H9 (cell line): ENCODE results near the gene PRKCD. TPM values are rescaled to one million over a fixed set of nuclear protein-coding genes. Genes with fewer than 3 reads are reported as not detected.

Experiments used
- DNase-seq: peaks from one replicate; pipeline ENCODE4 v3.0.0-alpha.2; 2017
- H2AFZ ChIP-seq: one replicate; pipeline ENCODE4 v1.6.1; 2013; ENCODE audit warnings: mild to moderate bottlenecking, low read length, control low read depth, moderate library complexity
- H2AK5ac ChIP-seq: 2 replicates; pipeline ENCODE4 v1.6.1; 2013; ENCODE audit warnings: low read length, control low read depth, mixed read lengths; ENCODE audit not compliant: insufficient read length
- H2BK120ac ChIP-seq: one replicate; pipeline ENCODE4 v1.6.1; 2013; ENCODE audit warnings: low read depth, mild to moderate bottlenecking, low read length, control low read depth, inconsistent platforms; ENCODE audit not compliant: poor library complexity, severe bottlenecking
- H2BK12ac ChIP-seq: 2 replicates; pipeline ENCODE4 v1.6.1; 2013; ENCODE audit warnings: low read length, control low read depth, mixed read lengths, low read depth; ENCODE audit not compliant: insufficient read length
- H2BK15ac ChIP-seq: 2 replicates; pipeline ENCODE4 v1.6.1; 2013; ENCODE audit warnings: low read depth, low read length, control low read depth
- H2BK20ac ChIP-seq: one replicate; pipeline ENCODE4 v1.6.1; 2013; ENCODE audit warnings: low read depth, mild to moderate bottlenecking, low read length, control low read depth, inconsistent platforms; ENCODE audit not compliant: poor library complexity, severe bottlenecking
- H2BK5ac ChIP-seq: 2 replicates; pipeline ENCODE4 v1.6.1; 2013; ENCODE audit warnings: low read length, control low read depth, mixed read lengths; ENCODE audit not compliant: insufficient read length
- H3K14ac ChIP-seq: 2 replicates; pipeline ENCODE4 v1.6.1; 2013; ENCODE audit warnings: low read length, control low read depth; ENCODE audit not compliant: insufficient read depth
- H3K18ac ChIP-seq: 2 replicates; pipeline ENCODE4 v1.6.1; 2013; ENCODE audit warnings: low read depth, mild to moderate bottlenecking, mixed read lengths, low read length, control low read depth; ENCODE audit not compliant: insufficient read length
- H3K23ac ChIP-seq: 2 replicates; pipeline ENCODE4 v1.6.1; 2013; ENCODE audit warnings: low read length, control low read depth, mixed read lengths, low read depth; ENCODE audit not compliant: insufficient read length
- H3K23me2 ChIP-seq: 2 replicates; pipeline ENCODE4 v1.6.1; 2013; ENCODE audit warnings: low read depth, mild to moderate bottlenecking, mixed read lengths, low read length, control low read depth; ENCODE audit not compliant: insufficient read length, poor library complexity, severe bottlenecking
- H3K27ac ChIP-seq: 2 replicates; pipeline ENCODE4 v1.5.1; 2013; ENCODE audit warnings: low read length, control low read depth, mixed read lengths, low read depth; ENCODE audit not compliant: insufficient read length
- H3K27me3 ChIP-seq: 2 replicates; pipeline ENCODE4 v1.6.1; 2013; ENCODE audit warnings: low read length, control low read depth, inconsistent platforms; ENCODE audit not compliant: insufficient read depth
- H3K4ac ChIP-seq: 2 replicates; pipeline ENCODE4 v1.6.1; 2013; ENCODE audit warnings: low read depth, mild to moderate bottlenecking, control low read depth, inconsistent platforms, low read length, moderate library complexity
- H3K4me1 ChIP-seq: 2 replicates; pipeline ENCODE4 v1.6.1; 2013; ENCODE audit warnings: low read length, control low read depth, inconsistent platforms; ENCODE audit not compliant: insufficient read depth
- H3K4me2 ChIP-seq: 2 replicates; pipeline ENCODE4 v1.6.1; 2013; ENCODE audit warnings: low read length, control low read depth, mixed read lengths; ENCODE audit not compliant: insufficient read length, insufficient read depth
- H3K56ac ChIP-seq: 2 replicates; pipeline ENCODE4 v1.6.1; 2013; ENCODE audit warnings: low read depth, mild to moderate bottlenecking, mixed read lengths, low read length, control low read depth; ENCODE audit not compliant: insufficient read length
- H3K79me1 ChIP-seq: 2 replicates; pipeline ENCODE4 v1.6.1; 2013; ENCODE audit warnings: low read depth, mild to moderate bottlenecking, moderate library complexity, low read length, control low read depth, inconsistent platforms; ENCODE audit not compliant: insufficient read depth, poor library complexity, severe bottlenecking
- H3K79me2 ChIP-seq: 2 replicates; pipeline ENCODE4 v1.6.1; 2013; ENCODE audit warnings: low read length, control low read depth, inconsistent platforms; ENCODE audit not compliant: insufficient read depth
- H3K9ac ChIP-seq: 2 replicates; pipeline ENCODE4 v1.6.1; 2013; ENCODE audit warnings: low read length, control low read depth, mixed read lengths; ENCODE audit not compliant: insufficient read length; ENCODE audit errors: extremely low read depth
- H3K9me3 ChIP-seq: one replicate; pipeline ENCODE4 v1.6.1; 2013; ENCODE audit warnings: low read depth, low read length, inconsistent platforms; ENCODE audit not compliant: control insufficient read depth
- H3T11ph ChIP-seq: one replicate; pipeline ENCODE4 v1.6.1; 2013; ENCODE audit warnings: mild to moderate bottlenecking, low read length, control low read depth, inconsistent platforms
- H4K20me1 ChIP-seq: one replicate; pipeline ENCODE4 v1.6.1; 2013; ENCODE audit not compliant: control insufficient read depth, insufficient read length, insufficient read depth
- H4K5ac ChIP-seq: 2 replicates; pipeline ENCODE4 v1.6.1; 2013; ENCODE audit warnings: low read depth, mild to moderate bottlenecking, mixed read lengths, low read length, control low read depth; ENCODE audit not compliant: insufficient read length
- H4K8ac ChIP-seq: replicated peaks from 2 replicates; pipeline ENCODE4 v1.6.1; 2013; ENCODE audit warnings: low read length, control low read depth, mixed read lengths, low read depth; ENCODE audit not compliant: insufficient read length
- H4K91ac ChIP-seq: 2 replicates; pipeline ENCODE4 v1.6.1; 2013; ENCODE audit warnings: low read depth, mild to moderate bottlenecking, moderate library complexity, mixed read lengths, low read length, control low read depth; ENCODE audit not compliant: insufficient read length
- H3K27ac Mint-ChIP-seq, 3 experiments: 2 replicates in 2 of 3; 3 replicates in 1 of 3; pipeline ENCODE4 v1.8.0; 2020 to 2021; ENCODE audit warnings: mixed read lengths in 3 of 3, mild to moderate bottlenecking in 1 of 3, moderate library complexity in 1 of 3
- H3K27me3 Mint-ChIP-seq: 2 replicates; pipeline ENCODE4 v1.8.0; 2021; ENCODE audit warnings: low read depth, mild to moderate bottlenecking, moderate library complexity, mixed read lengths
- H3K36me3 Mint-ChIP-seq, 3 experiments: 2 replicates in 2 of 3; 3 replicates in 1 of 3; pipeline ENCODE4 v1.8.0; 2020 to 2021; ENCODE audit warnings: low read depth in 3 of 3, mixed read lengths in 3 of 3; ENCODE audit not compliant: insufficient read depth in 1 of 3
- H3K4me1 Mint-ChIP-seq, 2 experiments: 2 replicates each; pipeline ENCODE4 v1.8.0; 2020; ENCODE audit warnings: mixed read lengths in 2 of 2
- H3K4me3 Mint-ChIP-seq, 2 experiments: 2 replicates in 1 of 2; 3 replicates in 1 of 2; pipeline ENCODE4 v1.8.0; 2020 to 2021; ENCODE audit warnings: mild to moderate bottlenecking in 2 of 2, mixed read lengths in 2 of 2, moderate library complexity in 1 of 2
- H3K9me3 Mint-ChIP-seq, 2 experiments: 2 replicates in 1 of 2; 3 replicates in 1 of 2; pipeline ENCODE4 v1.8.0; 2020; ENCODE audit warnings: mild to moderate bottlenecking in 2 of 2, mixed read lengths in 2 of 2, moderate library complexity in 1 of 2
- WGBS: extraction: QIAGEN DNeasy Blood & Tissue Kit; methylation state at CpG from one replicate; pipeline ENCODE4 v1.1.7; 2013; ENCODE audit warnings: missing lambda C conversion rate, low lambda C conversion rate, mixed read lengths; ENCODE audit not compliant: insufficient read length; ENCODE audit errors: extremely low coverage; 5-methylcytosine and 5-hydroxymethylcytosine counted together
- total RNA-seq: library from RNA; stranded (reverse); gene quantifications from 2 replicates; pipeline ENCODE4 v1.2.1, GENCODE V29; 2021
- TF ChIP-seq, protein P1 (sequence below): fragments of 200-600 bp; sonication (generic); conservative IDR thresholded peaks from 3 replicates; pipeline ENCODE4 v1.8.0; 2021; ENCODE audit warnings: antibody characterized with exemption, mild to moderate bottlenecking

Gene PRKCD
- total RNA-seq, 1 experiment from 2014 or later: 23.7 TPM

DNA sequence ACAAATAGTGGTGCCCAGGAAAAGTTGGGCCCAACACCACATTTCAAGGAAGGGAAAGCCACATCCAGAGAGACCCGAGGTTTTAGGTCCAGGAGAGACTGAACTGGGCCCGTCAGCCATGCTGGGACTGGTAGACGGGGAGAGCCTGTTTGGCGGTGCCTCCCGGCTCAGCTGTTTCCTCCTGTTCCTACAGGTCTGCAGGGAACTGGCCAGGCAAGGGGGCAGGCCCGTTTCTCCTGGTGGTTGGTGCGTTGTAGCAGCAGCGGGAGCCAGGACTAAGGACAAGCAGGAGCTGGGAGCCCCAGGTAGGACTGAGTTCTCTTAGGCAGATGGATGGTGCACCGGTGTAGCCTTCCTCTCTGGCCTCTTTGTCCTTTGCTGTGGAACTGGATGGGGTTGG is 3.9 kb downstream of the PRKCD start:
- no peak overlapping the region for H2BK15ac ChIP-seq
- H3K4ac ChIP-seq: no peak overlapping the region
- no peaks in the 10 kb centered on the region for H3K9me3 ChIP-seq
- H3K9me3 Mint-ChIP-seq: no peaks in the 10 kb centered on the region
- H2BK12ac ChIP-seq: no peak overlapping the region
- H3K4me1 Mint-ChIP-seq: peaks cover 40 to 46% of the 10 kb centered on the region in 2 experiments
- H4K91ac ChIP-seq: no peak overlapping the region
- no peak overlapping the region for H2BK120ac ChIP-seq
- H3K18ac ChIP-seq: no peak overlapping the region
- H4K5ac ChIP-seq: no peak overlapping the region
- H3T11ph ChIP-seq: no peak overlapping the region
- no peak overlapping the region for H3K23ac ChIP-seq
- H2BK20ac ChIP-seq: no peak overlapping the region
- H3K56ac ChIP-seq: no peak overlapping the region
- peaks cover 2% of the 10 kb centered on the region for H4K20me1 ChIP-seq
- peaks cover 7% of the 10 kb centered on the region for H3K27me3 Mint-ChIP-seq
- H4K8ac ChIP-seq: no peak overlapping the region
- no peak overlapping the region for H3K9ac ChIP-seq
- H2BK5ac ChIP-seq: no peak overlapping the region
- TF ChIP-seq, protein P1, sequence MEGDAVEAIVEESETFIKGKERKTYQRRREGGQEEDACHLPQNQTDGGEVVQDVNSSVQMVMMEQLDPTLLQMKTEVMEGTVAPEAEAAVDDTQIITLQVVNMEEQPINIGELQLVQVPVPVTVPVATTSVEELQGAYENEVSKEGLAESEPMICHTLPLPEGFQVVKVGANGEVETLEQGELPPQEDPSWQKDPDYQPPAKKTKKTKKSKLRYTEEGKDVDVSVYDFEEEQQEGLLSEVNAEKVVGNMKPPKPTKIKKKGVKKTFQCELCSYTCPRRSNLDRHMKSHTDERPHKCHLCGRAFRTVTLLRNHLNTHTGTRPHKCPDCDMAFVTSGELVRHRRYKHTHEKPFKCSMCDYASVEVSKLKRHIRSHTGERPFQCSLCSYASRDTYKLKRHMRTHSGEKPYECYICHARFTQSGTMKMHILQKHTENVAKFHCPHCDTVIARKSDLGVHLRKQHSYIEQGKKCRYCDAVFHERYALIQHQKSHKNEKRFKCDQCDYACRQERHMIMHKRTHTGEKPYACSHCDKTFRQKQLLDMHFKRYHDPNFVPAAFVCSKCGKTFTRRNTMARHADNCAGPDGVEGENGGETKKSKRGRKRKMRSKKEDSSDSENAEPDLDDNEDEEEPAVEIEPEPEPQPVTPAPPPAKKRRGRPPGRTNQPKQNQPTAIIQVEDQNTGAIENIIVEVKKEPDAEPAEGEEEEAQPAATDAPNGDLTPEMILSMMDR: no peak
- DNase-seq: peak; percentile 57
- H2AFZ ChIP-seq: no peak overlapping the region
- H3K4me2 ChIP-seq: no peak overlapping the region
- H3K79me1 ChIP-seq: no peaks in the 10 kb centered on the region
- no CpG with 5 or more reads among the region's 9 CpGs for WGBS
- no peak overlapping the region for H2AK5ac ChIP-seq
- H3K27ac ChIP-seq: no peak overlapping the region
- H3K23me2 ChIP-seq: peaks cover 4% of the 10 kb centered on the region
- no peaks in the 10 kb centered on the region; a peak in 1 of 7 replicates for H3K36me3 Mint-ChIP-seq
- no peaks in the 10 kb centered on the region; the same call in 1 of the 2 replicates for H3K27me3 ChIP-seq
- H3K4me1 ChIP-seq: peaks cover 5% of the 10 kb centered on the region; the same call in 1 of the 2 replicates
- peak overlapping the region in 1 of 3 experiments; percentile 67; a peak in 1 of 7 replicates for H3K27ac Mint-ChIP-seq
- H3K79me2 ChIP-seq: no peaks in the 10 kb centered on the region; the same call in 1 of the 2 replicates
- no peak overlapping the region for H3K14ac ChIP-seq
- H3K4me3 Mint-ChIP-seq: no peak overlapping the region
